GM18858 (cell line): ENCODE results near the gene YTHDF1.

ENCODE experiments used
- ATAC-seq: cut with Tn5 transposase; IDR thresholded peaks from one replicate; pipeline ENCODE4 v1.9.1; 2021; ENCODE audit not compliant: unreplicated experiment

The YTHDF1 gene

GRCh38 chr20:63174309-63175037, 41.5 kb downstream of the YTHDF1 start:
- ATAC-seq = no peak

DNA sequence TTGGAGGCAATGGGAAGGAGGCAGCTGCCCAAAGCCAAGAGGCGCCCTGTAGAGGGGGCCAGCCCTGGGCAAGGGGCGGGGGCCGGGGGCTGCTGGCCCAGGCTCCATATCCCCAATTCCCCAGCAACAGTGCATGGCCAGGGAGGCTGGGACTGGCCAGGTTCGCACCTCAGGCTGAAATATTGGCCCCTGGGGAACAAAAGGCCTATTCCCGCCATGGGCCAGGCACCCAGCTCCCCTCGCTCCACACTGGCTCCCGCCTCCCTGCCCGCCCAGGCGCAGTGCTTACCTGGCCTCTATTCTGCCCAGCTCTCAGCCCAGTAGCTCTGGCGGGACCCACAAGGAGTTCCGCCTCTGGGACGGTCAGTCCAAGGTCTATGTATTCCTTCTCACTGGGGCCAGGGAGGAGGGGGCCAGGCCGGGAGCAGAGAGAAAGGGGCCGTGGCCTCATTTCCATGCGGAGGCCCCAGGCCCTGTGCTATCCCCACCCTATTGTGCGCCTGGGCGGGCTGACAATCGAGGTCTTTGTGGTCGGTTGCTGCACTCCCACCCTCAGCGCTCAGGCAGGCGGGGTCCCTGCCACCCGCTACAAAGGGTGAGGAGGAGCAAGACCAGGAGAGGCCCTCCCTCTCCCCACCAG, 42.3 kb downstream of the YTHDF1 start:
- no peak for ATAC-seq

DNA sequence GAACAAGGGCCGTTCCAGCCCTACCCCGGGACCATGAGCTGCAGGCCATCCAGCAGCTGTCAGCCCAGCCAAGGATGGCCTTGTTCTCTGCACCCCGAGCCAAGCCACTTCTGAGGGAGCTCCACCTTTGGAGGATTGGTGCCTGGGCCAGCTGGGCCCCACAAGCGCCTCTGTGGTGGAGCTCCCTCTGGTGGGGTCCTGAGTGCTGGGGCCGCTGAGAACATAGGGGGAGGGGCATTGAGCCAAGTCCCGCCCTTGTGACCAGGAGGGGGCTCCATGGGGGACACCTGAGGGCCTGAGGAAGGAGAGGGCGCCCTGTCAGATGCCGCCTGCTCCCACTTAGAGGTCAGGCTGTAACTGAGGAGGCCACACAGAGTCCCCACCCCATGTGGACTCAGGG, 43.2 kb downstream of the YTHDF1 start:
- ATAC-seq = no peak

- ATAC-seq = no peak
Measured at GRCh38 chr20:63171991-63172390, 43.9 kb downstream of the YTHDF1 start.

- no peak for ATAC-seq
Measured at GRCh38 chr20:63169681-63170080, 46.2 kb downstream of the YTHDF1 start.

- no peak for ATAC-seq
Measured at GRCh38 chr20:63168861-63169260, 47.1 kb downstream of the YTHDF1 start.

DNA sequence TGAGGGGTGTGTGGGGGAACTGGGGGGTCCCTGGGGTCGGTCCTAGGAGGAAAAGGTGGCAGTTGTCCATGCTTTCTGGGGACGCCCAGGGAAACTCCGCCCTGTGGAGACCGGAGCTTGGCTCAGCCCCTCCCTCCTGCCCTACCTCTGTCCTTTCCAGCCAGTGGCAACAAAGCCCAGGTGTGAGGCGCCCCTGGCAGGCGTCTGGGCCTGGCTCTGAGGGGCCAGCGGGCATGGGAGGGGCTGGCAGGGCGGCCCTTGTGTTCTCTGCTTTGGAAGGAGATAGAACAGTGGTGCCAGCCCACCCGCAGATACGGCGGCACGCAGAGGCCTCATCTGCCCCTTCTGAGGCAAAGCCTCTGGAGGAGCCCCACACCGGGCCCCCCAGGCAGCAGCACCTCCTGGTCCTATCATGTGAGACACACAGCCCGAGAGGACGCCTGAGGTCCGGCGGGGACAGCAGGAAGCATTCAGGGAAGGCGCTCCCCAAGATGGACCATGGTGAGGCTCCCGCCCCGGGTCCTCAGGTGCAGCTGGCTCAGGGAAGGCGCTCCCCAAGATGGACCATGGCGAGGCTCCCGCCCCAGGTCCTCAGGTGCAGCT, 47.9 kb downstream of the YTHDF1 start:
- no peak for ATAC-seq

GRCh38 chr20:63167026-63167917, 48.7 kb downstream of the YTHDF1 start:
- no peak for ATAC-seq

DNA sequence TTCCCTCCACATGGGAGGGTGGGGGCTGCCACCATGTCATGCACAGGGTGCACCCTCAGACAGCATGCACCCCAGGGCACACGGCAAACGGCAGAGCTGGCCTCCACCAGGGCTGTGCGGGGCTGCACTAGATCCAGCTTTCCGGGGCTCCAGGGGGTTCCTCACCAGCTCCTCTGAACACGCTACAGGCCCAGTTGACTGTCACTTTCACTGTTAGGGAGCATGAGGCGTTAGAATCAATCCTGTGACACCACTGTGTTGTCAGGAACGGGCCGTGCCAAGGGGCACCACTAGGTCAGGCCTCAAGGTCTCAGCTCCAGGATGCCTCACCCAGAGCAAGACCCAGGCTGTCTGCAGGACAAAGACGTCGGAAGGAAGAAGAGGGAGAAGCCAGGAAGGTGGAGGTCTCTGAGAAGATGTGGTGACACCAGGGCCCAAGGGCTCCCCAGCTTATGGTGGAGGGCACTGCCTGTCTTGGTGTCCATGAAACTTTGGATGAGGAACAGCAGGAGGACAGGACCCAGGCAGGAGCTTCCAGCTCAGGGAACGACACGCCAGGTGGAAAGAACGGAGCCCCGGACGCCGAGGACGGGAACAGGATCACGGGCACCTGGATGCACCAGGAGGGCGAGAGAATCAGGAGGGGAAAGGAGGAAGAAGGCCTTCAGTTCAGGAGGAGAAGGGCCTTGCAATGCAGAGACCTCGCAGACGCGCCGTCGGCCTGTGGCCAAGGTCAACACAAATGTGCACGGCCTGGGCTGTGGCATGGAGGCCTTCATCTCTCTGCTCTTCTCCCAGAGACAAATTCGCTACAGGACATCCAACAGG, 49.5 kb downstream of the YTHDF1 start:
- ATAC-seq = no peak

DNA sequence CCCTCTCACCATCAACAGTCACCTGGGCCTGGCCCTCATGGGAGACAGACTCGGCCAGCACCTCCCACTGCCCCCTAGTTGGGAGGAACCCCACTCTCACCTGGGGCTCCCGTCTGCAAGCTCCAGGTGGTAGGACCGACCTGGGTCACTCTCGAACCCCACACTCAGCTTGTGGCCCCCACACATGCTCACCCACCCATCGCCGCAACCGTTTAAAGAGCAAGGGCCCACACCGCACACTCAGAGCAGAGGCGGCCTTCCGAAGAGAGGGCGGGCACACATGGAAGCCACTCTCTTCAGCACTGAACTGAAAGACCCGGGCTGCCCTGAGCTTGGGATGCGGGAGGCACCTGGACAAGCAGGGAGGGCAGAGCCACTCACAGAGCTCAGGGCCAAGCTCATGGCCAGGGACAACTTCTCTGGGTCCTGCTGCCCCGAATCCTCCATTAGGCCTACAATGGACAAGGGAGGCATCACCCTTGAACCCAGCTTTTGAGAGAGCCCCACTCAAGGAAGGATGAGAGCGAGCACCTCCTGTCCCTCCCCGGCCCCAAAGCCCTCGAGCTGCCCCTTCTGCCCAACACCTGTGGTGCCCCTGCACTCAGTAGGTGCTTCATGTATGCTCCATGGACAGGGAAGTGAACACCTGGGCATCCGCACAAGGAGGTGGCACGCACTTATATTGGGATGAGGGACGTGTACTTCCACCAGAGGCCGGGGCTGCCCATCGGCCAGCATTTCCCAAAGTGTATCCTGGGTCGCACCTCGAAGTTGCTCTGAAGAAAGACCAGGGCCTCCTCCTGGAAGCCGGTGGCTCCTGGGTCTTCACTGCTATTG, 50.4 kb downstream of the YTHDF1 start:
- ATAC-seq = no peak

GRCh38 chr20:63164484-63165355, 51.2 kb downstream of the YTHDF1 start:
- ATAC-seq = no peak

DNA sequence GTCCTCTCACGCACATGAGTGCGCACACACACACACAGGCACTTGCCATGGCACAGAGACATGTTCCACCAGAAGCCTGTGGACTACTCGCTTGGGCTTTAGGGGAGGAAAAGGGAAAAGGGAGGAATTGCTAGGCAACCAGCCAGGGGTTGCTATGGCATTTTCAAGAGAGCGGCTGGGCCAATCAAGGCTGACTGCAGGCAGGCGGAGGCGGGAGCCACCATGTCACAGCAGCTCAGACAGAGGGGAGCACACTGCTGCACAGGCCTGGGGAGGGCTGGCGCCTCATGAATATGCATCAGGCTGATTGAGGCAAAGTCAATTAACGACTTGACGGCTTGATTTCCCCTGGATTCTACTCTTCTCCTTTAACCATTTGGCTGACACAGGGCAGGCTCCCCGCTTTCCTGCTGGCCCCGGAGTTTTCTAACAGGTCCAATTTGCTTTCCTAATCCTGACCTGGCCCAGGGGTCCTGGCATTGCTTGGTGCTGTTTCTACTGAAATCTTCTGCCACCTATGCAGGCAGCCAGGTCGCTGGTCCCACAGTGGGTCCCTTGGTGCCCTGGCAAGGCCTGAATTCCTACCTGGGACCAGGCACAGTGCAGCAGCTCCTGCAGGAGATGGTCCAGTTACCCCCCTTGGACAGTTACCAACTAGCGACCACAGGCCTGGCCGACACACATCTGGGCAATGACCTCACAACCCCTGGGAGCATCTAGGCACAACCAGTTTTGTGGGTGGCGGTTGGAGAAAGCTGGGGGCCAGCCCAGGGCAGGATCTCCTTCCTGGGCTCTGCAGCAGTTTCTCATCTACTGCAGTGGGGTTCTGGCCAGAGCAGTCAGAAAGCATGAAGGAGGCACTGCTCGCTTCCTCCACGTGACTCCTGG, 52.1 kb downstream of the YTHDF1 start:
- no peak for ATAC-seq

DNA sequence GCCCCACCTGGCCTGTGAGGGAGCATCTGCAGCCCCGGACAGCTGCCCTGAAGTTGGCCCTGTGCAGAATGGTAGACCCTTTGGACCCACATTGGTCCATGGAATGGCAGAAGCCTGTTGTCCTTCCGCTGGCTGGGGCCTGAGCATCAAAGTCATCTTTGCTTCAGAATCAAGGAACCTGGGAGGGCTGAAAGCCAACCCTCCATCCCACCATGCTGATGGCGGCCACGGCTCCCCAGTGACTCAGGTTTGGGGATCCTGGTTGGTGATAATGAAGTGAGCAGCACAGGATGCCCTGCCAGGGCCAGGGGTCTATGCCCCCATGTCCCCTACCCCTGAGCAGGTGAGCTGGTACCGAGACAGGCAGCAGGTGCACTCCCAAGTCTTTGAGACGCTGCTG, 52.8 kb downstream of the YTHDF1 start:
- no peak for ATAC-seq

DNA sequence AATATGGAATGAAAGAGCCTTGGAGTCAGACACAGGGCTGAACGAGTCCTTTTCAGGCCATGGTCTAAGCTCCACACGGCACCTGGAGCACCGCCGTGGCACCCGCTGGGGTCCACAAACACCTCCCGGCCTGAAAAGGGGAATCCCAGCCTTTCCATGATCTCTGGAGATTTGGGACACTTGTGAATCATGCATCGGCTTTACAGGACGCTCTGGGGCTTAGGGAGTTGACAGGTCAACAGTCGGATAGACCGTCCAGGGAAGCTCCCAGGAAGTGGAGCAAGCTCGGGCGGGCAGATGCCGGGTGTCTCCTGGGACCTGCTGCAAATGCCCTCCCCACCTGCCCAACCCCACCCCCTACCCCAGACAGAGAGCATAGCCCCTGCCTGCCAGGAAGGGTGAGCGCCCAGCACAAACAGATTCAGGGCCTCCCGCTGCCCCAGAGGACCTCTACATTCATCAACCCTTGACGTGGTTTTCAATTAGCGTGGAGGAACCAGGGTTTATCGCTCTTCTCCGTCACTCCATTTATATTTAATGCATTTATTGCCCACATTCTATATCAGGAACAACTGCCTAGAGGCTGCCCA, 53.6 kb downstream of the YTHDF1 start:
- no peak for ATAC-seq

DNA sequence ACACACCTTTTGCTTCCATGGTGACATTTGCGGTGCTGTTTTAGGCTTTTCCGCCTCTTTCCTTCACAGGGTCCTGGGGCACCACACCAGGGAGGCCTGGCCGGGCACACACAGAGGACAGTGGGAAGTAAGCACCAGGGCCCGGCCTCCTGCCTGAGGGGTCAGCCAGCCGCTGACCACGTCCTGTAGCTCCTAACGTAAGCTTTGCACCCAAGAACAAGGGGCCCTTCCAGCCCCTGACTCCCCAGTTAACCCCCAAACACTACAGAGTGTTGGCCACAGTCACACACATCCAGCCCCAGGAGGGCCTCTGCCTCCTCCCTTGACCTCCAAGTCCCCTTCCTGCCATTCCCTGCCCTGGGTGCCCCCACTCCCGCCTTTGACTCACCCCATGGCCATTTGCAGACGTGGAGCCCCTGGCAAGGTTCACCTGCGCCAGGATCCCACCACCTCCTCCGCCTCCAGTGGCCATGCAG, 54.7 kb downstream of the YTHDF1 start:
- no peak for ATAC-seq

DNA sequence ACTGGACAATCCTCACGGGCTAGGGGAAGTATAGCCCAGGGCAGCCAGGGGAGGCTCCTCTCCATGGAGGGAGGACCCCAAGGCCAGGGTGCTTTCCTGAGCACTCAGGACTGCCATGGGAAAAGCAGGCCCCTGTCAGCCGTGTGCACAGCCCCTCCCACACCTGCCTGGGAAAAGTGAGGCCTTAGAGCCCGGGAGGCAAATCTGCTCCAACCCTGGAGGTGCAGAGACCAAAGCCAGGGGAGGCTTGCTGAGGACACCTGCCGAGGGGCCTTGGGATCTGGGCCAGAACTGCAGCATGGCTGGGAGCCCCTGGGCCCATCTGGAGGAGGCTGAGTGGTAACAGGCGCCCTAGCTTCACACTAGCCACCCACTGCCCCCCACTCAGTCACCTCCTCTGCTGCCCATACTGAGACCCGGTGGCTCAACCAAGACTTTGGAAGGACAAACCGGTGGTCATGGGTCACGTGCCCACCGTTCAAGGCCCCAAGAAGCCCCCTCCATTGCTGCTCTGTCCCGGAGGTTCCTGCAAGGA, 55.2 kb downstream of the YTHDF1 start:
- no peak for ATAC-seq
